Femur (tissue), 1 donor: ENCODE results near the gene HIPK2.

Source experiments
- DNase-seq: peaks from one replicate; pipeline ENCODE4 v3.0.0-alpha.2; 2017

Gene HIPK2

GRCh38 chr7:139733751-139734150 is 44.0 kb downstream of the HIPK2 start:
- DNase-seq, result no peak

GRCh38 chr7:139732471-139733167 is 45.2 kb downstream of the HIPK2 start:
- no peak for DNase-seq

- peak; percentile 50 for DNase-seq
These were observed 45.9 kb downstream of the HIPK2 start for GRCh38 chr7:139731802-139732470.

GRCh38 chr7:139730746-139731612 is 46.8 kb downstream of the HIPK2 start:
- no peak for DNase-seq

- DNase-seq, result no peak
These were observed 49.6 kb downstream of the HIPK2 start for GRCh38 chr7:139728203-139728602.

DNA sequence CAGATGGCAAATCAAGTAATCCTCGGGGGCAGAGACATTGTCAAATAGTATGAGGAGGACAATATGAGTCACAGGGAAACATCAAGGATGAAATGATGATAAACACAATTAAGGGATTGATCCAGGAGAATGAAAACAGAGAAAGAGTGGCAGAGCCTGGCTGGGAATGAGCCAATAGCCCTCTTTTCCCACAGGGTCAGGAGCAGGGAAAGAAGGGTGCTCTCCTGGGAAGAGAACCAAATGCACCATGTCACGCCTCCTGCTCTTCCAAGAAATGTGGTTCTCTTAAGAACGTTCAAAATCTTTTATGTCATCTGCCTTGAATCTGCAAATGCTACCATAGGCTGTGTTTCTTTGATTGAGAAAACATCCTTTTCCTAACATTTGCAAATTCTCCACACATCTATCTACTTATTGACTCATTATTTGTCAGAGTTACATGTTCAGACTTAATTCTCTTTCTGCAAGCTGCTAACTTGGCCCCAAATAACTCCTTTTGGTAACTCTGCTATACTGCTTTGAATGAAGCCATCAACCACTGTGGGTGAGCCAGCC is 50.6 kb downstream of the HIPK2 start:
- DNase-seq, result no peak

DNA sequence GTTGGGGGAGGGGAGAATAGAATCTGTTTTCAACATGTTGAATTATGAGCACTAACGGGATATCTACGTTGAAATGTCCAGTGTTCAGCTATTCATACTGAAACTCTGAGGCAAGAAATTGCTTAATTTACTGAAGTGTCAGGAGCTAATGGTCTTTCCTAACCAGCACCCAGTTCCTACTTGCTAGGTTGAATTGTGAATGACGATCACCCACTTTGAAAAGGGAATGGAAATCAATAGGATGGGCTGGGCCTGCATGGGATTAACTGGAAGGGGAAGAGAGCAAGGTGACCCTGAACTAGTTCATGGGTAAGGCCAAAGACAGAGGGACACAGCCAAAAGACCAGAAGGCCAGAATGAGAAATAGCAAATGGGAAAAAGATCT is 51.3 kb downstream of the HIPK2 start:
- DNase-seq, result no peak

DNA sequence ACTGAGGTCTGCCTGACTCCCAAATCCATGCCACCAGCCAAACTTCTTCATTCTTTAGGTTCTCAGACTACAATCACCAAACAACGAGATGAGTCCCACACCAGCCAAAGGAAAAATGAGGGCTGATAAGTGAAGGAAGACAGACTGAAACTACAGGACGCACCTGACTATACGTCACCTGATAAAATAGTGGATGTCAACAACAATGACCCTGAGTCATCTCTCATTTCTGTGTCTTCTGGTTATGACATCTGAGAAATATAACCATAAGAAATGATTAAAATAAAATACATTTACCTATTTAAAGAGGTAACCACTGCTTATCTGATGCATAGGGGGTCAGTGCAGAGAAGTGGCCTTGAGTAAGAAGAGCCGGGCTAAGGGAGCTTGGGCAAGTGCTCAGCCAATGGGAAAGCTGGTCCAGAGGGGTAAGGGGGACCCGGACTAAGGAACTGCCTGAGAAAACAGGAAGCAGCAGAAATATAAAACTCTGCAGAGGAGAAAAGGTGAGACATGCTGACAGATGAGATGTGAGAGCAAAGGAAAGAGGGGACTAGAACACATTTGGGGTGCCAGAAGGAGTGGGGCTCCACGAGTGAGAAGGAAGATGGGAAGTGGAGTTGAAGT is 51.8 kb downstream of the HIPK2 start:
- no peak for DNase-seq

- DNase-seq, result no peak
These were observed 52.7 kb downstream of the HIPK2 start for GRCh38 chr7:139725077-139725476.

GRCh38 chr7:139722604-139723003 is 55.2 kb downstream of the HIPK2 start:
- no peak for DNase-seq

DNA sequence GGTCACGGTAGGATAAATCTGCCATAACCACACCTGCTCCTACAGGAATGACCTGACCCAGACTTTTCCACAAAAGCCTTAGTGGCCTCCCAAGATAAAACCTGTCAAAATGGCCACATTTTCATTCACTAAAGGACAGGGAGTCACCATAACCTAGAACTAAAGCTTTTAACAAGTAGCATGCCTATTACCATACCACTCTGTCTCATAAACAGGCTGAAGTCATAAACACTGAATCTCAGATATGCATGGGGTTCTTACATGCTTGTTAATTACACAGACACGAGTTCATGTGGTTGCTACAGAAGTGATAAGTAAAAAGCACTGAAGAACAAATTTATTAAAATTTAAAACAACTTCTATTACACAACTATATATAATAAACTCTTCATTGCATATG is 56.0 kb downstream of the HIPK2 start:
- DNase-seq, result no peak

DNA sequence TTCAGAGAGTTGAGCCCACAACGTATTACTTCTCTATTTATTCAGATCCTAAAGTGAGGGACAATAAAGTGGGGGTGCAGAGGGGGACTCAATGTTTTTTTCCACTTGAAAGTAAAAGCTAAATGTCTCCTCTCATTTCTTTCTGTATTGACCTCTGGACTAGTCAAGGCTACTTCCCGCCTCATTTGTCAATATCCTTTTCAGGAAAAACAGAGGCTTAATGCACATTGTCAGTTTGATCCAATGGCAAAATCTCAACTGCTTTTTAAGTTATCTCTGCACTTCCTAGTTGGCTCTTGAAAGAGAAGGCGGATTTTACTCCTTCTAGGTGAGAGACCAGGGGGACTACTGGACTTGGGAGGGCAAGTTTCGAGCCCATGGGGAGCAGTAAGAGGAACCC is 56.4 kb downstream of the HIPK2 start:
- DNase-seq, result no peak

GRCh38 chr7:139720705-139721231 is 57.0 kb downstream of the HIPK2 start:
- DNase-seq, result no peak

GRCh38 chr7:139720186-139720585 is 57.6 kb downstream of the HIPK2 start:
- DNase-seq, result no peak

DNA sequence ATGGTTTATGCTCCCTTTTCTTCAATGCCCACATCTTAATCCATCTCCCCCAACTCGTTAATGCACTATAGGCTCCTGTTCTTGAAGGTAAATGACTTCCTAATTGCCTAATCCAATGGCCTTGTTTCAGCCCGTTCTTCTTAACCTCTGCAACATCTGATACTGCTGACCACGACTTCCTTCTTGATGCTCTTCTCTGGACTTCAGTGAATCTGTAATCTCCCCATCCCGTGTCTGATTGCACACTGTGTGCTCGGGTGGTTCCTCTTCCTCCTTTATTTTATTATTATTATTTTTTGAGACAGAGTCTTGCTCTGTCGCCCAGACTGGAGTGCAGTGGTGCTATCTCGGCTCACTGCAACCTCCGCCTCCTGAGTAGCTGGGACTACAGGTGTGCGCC is 58.9 kb downstream of the HIPK2 start:
- DNase-seq, result no peak

- no peak for DNase-seq
These were observed 59.7 kb downstream of the HIPK2 start for GRCh38 chr7:139718141-139718540.

DNA sequence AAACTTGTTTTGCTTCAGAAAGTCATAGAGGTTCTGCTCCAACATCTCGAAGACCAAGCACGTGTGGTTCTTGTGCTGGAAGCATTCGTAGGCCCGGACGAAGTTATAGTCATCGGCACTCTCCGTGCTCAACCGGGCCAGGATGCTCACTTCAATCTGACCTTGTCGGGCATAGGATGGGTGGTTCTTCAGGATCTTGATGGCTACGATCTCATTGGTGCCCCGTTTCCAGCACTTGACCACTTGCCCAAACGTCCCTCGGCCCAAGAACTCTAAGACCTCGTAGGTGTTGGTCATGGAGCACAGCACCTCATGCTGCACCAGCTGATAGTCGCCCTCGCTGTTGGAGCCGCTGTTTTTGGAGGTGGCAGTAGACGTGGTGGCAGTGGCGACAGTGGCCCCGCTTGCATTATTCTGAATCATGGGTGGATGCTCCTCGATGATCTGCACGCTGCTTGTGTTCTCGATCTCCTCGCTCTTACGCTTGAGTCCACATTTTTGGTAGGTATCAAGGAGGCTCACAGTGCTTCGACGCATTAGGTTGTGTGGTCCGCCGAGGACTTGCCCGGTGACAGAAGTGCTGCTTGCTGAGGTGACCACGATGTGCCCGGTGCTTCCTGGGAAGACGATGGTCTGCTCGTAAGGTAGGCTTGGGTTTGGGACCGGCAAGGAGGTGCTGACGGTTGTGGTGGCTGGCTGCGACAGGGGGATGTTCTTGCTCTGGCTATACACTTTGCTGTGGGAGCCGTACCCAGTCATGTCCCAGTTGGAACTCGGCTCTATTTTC is 61.4 kb downstream of the HIPK2 start:
- no peak for DNase-seq

GRCh38 chr7:139715194-139715815 is 62.5 kb downstream of the HIPK2 start:
- DNase-seq, result no peak

DNA sequence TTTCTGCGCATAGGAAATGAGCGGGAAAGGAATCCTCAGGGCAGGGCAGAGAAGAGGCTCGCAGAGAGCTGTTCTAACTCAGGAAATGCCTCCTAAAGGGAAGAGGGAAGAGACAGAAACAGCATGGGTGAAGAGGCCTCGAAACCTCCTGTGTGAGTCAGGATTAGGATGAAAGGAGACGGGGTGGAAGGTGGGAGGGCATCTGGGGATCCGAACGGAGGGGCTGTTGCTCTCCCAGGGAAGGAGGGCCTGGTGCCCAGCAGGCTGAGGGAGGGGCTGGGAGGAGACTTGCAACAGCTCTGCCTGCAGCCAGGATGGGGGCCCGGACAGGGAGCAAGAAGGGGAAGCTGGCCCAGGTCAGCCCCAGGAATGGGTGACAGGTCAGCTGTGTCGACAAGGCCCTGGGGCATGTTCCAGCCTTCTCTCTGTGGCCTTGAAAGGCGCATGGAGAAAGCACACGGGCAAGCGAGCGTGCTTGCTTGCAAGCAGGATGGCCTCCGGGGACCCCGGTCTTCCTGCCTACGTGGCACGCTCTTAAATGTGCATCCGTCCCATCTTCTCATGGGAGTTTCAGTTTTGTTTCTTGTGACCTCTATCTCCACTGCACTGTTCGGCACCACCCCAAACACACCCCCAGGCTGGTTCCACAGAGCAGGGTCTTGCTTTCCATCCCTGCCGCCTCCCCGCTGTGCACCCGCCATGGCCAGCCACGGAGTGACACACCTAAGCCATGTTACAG is 63.5 kb downstream of the HIPK2 start:
- DNase-seq, result peak; percentile 54

DNA sequence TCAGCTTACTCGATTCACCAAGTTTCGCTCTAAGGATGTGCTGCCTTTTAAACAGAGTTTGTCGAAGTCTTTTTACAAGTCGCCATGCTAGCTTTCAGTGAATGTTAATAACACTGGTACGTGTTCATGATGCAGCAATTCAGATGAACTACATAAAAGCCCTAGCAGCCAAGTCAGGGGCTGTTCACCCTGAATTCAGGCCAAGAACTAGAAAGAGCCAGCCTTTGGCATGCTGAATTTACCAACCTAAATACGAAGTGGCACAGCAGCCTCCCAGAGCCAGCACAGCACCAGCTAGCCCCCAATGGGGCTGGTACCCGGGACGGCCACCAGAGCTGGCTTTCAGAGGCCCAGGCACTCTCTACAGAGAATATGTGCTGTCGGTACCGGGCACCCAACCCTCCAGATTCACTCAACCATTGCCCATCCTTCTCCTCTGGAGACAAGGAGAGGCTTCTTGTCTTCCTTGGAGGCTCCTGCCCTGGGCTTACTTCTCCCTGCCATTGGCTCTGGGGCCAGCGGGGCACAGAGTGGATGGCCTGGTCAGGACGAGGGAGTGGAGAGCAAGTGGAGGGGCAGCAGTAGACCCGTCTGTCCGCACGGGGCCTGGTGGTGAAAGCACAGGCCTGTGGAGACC is 64.2 kb downstream of the HIPK2 start:
- no peak for DNase-seq
